HepG2 (cell line): ENCODE measurements around the gene CDC6.

Experiments used
- CEBPZ ChIP-seq: IDR thresholded peaks from 2 replicates; pipeline ENCODE4 v1.6.1; 2012; ENCODE audit warnings: low read length, improper control_type of control experiment
- CTCF ChIP-seq: sonication (generic); formaldehyde crosslinking; IDR thresholded peaks from 2 replicates; pipeline ENCODE4 v1.5.0; 2020; ENCODE audit warnings: mild to moderate bottlenecking, missing genetic modification reagents, moderate library complexity
- DNMT1 ChIP-seq: sonication (generic); formaldehyde crosslinking; IDR thresholded peaks from 2 replicates; pipeline ENCODE4 v1.5.1; 2020; ENCODE audit warnings: mild to moderate bottlenecking, missing genetic modification reagents
- EP300 ChIP-seq, 3 experiments: sonication (generic) in 1 of 3; formaldehyde crosslinking in 1 of 3; IDR thresholded peaks; 2 replicates each; pipeline versions ENCODE4 v1.5.1 to v1.6.1; 2011 to 2020; ENCODE audit warnings: low read depth in 2 of 3, low read length in 2 of 3, borderline replicate concordance in 1 of 3, improper control_type of control experiment in 1 of 3, mild to moderate bottlenecking in 1 of 3, missing genetic modification reagents in 1 of 3, moderate library complexity in 1 of 3
- PITX1 ChIP-seq: sonication (generic); formaldehyde crosslinking; IDR thresholded peaks from 2 replicates; pipeline ENCODE4 v1.5.1; 2020; ENCODE audit warnings: mild to moderate bottlenecking, missing genetic modification reagents
- SMAD9 ChIP-seq: sonication (generic); formaldehyde crosslinking; IDR thresholded peaks from 2 replicates; pipeline ENCODE4 v1.5.1; 2020; ENCODE audit warnings: mild to moderate bottlenecking, missing genetic modification reagents
- TFAP4 ChIP-seq: sonication (generic); IDR thresholded peaks from 2 replicates; pipeline ENCODE4 v1.6.1; 2016; ENCODE audit warnings: low read depth, borderline replicate concordance
- ZNF337 ChIP-seq: sonication (generic); formaldehyde crosslinking; IDR thresholded peaks from 2 replicates; pipeline ENCODE4 v1.5.1; 2020; ENCODE audit warnings: missing genetic modification reagents, low read depth, mild to moderate bottlenecking, borderline replicate concordance

GRCh38 chr17:40309949-40310510 is 22.4 kb downstream of the CDC6 start:
- no peak for TF ChIP-seq ZNF337 (CRISPR knock-in tag)
- no peak for TF ChIP-seq EP300 (IDR thresholded peaks at IDR 0.05; ENCODE audit: low read depth in 2 of 2, low read length in 2 of 2)
- TF ChIP-seq EP300 (CRISPR knock-in tag; IDR thresholded peaks at IDR 0.05; ENCODE audit: borderline replicate concordance), result no peak
- TF ChIP-seq DNMT1, result no peak
- no peak for TF ChIP-seq CTCF
- TF ChIP-seq TFAP4, result no peak
- TF ChIP-seq CEBPZ, result no peak
- TF ChIP-seq PITX1 (CRISPR knock-in tag), result no peak
- no peak for TF ChIP-seq SMAD9 (CRISPR knock-in tag)
